ENCODE results near the gene H2BK1.

Gene H2BK1

DNA sequence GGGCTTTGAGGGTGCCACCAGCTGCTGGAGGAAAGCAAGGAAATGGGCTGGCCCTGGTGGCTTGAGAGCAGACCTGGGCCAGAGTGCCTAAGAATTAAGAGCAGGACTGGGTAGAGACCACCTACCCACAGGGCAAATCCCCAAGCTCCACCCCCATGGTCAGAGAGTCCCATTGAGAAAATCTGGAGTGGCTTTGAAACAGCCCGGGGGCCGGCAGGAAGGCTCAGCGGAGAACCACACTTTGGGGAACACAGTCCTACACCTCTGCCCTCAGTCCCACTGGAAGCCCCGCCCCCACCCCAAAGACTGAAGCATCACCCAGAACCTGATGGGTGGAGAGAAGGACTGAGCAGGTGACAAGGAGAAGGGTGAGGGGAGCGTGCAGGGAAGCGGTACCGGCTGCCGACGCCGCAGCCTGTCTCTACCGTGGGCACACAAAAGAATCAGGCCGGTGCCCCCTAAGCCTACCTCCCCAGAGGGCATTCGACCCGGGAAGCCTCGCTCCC is 34.6 kb upstream of the H2BK1 start:
- Histone ChIP-seq H3K9ac (ENCODE audit: low read length in 2 of 2) (peak overlapping the region; percentile 36 to 51), H3K36me3 (ENCODE audit: control insufficient read depth in 2 of 2, insufficient read depth in 2 of 2, low read length in 2 of 2) (peaks cover 10 to 23% of the 10 kb centered on the region in 2 donors), H3K4me1 (ENCODE audit: control insufficient read depth, insufficient read depth, low read length) (peaks cover 64% of the 10 kb centered on the region), H3K9me3 (ENCODE audit: control insufficient read depth in 2 of 2, low read length in 2 of 2) (no peaks in the 10 kb centered on the region), H3K27me3 (ENCODE audit: control insufficient read depth in 1 of 2, insufficient read depth in 2 of 2, low read length in 2 of 2) (no peaks in the 10 kb centered on the region), H3K4me3 (ENCODE audit: low read length in 2 of 2) (peak overlapping the region; percentile 46 to 69), H3K27ac (ENCODE audit: low read length) (peak overlapping the region; percentile 24)

DNA sequence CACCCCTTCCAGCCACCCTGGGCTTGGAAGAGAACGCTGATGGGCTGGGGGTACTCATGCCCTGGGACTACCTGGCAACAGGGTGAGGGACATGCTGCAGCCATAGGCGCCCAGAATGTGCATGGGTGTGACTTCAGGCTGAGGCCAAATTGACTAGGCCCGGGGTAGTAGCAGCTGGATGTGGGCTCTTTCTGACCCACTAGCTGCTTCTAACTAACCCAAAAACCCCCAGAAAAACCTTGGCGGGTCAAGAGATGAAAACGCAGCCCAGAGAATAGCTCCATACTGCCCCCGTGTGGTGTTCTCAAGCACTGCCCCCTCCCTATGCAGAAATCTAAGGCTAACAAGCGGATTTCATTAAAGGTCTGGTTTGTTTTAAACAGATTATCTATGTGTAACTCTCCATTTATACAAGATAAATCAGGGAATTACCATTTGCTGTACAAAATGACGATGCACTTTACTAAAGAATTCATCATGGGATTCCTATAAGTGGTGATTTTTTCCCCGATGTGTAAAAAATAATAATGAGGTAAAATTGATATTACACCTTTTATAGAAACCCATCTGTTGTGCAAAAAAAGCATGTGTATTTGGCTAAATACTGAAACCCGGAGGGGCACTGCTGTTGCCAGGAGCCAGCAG is 34.0 kb upstream of the H2BK1 start:
- Histone ChIP-seq H3K9me3 (ENCODE audit: control insufficient read depth in 2 of 2, low read length in 2 of 2) (no peaks in the 10 kb centered on the region), H3K27me3 (ENCODE audit: control insufficient read depth in 1 of 2, insufficient read depth in 2 of 2, low read length in 2 of 2) (no peaks in the 10 kb centered on the region), H3K36me3 (ENCODE audit: control insufficient read depth in 2 of 2, insufficient read depth in 2 of 2, low read length in 2 of 2) (peaks cover 13 to 28% of the 10 kb centered on the region in 2 donors), H3K4me3 (ENCODE audit: low read length in 2 of 2) (no peak overlapping the region), H3K4me1 (ENCODE audit: control insufficient read depth, insufficient read depth, low read length) (peaks cover 58% of the 10 kb centered on the region), H3K27ac (ENCODE audit: low read length) (peak overlapping the region; percentile 24), H3K9ac (ENCODE audit: low read length in 2 of 2) (no peak overlapping the region)

DNA sequence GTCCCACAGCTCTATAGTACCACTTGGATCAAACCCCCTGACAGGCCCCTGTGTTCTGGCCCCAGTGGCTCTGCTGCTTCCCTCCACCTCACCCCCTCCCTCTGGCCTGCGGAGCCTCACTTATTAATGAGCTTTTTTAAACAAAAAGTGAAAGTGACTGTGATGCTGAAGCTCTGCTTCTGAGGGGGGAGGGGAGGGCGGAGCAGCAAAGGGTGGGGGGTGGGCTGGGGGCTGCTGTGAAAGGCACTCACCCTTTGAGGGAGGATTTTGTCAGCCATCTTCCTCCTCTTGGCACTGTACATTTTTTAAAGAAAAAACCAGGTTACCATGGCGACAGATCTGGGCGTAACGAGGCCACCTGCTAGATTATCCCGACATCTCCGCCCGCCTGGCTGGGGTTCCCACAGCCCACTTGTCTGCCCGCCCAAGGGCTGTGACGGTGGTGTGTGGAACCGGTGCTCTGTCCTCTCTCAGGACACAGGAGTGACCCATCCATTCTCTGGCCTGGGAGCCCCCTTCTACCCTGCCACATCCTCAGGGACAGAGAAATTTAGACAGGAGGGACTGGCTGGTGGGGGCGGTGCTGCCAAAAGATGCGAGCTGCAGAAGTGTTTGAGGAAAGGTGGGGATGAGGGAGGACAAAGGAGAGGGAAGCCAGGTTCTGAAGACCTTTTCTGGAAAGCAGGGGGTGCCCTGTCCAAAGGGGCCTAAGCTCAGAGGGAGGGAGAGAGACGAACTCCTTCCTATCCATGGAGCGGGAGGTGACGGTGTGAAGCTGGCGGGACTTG is 33.3 kb upstream of the H2BK1 start:
- Histone ChIP-seq H3K27ac (ENCODE audit: low read length) (no peak overlapping the region), H3K9ac (ENCODE audit: low read length in 2 of 2) (peak overlapping the region in 1 of 2 donors; percentile 28), H3K9me3 (ENCODE audit: control insufficient read depth in 2 of 2, low read length in 2 of 2) (no peaks in the 10 kb centered on the region), H3K4me3 (ENCODE audit: low read length in 2 of 2) (no peak overlapping the region), H3K4me1 (ENCODE audit: control insufficient read depth, insufficient read depth, low read length) (peaks cover 51% of the 10 kb centered on the region), H3K36me3 (ENCODE audit: control insufficient read depth in 2 of 2, insufficient read depth in 2 of 2, low read length in 2 of 2) (peaks cover 18 to 35% of the 10 kb centered on the region in 2 donors), H3K27me3 (ENCODE audit: control insufficient read depth in 1 of 2, insufficient read depth in 2 of 2, low read length in 2 of 2) (no peaks in the 10 kb centered on the region)

DNA sequence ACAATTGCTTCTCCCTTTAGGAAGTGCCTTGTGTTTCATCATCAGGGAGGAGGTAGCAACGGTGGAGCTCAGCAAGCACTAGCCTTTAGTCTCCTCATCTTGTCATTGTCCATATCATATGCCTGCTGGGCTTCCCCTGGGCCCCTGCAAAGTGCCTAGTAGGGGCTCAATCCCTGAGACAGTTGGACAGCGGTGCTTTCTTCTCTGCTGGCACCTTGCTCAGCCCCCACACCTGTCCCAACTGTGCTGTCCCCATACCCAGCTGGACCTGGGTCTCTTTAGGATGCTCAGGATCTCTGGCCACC is 32.7 kb upstream of the H2BK1 start:
- no peak overlapping the region for H3K27ac ChIP-seq (ENCODE audit: low read length)

DNA sequence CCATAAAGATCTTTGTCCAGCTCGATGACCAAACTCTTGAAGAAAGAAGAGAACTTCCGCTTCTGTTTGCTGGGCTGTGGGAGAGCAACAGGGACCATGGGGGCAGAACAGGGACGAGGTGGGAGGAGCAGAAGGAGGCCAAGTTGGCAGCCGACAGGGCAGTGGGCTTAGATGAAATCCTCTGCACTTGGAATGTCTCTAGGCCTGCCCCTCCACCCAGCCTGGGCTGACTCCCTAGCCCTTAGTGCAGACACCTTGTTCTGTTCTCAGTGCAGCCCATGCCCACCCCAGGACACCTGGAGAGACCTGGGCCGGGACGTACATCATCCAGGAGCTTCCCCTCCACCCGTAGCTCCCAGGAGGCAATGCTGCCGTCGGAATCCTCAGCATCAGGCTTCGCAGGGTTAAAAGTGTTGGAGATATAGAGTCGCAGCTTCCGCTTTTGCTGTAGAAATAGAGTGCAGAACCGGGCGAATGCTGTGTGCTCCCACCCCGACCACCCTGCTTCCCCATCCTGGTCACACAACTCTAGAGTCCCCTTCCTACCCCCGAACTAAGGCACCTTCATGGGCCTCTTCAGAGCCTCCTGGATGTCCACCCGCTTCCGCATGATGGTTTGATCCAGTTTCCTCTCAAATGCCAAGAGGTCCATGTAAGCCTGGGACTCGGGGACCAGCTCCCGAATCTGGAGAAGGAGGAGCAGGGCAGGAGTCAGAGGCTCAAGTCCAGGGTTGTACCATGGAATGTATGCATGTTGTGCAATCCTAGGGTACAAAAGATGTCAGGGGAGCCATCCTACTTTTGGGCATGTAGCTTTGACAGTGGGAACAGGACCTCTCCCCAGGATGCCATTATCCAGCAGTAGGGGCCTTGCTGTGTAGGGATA is 32.1 kb upstream of the H2BK1 start:
- H3K9ac ChIP-seq (ENCODE audit: low read length in 2 of 2), result no peak overlapping the region
- no peaks in the 10 kb centered on the region for H3K27me3 ChIP-seq (ENCODE audit: control insufficient read depth in 1 of 2, insufficient read depth in 2 of 2, low read length in 2 of 2)
- H3K9me3 ChIP-seq (ENCODE audit: control insufficient read depth in 2 of 2, low read length in 2 of 2), result no peaks in the 10 kb centered on the region
- no peak overlapping the region for H3K27ac ChIP-seq (ENCODE audit: low read length)
- H3K4me3 ChIP-seq (ENCODE audit: low read length in 2 of 2), result no peak overlapping the region
- H3K36me3 ChIP-seq (ENCODE audit: control insufficient read depth in 2 of 2, insufficient read depth in 2 of 2, low read length in 2 of 2), result peaks cover 20 to 42% of the 10 kb centered on the region in 2 donors
- peaks cover 43% of the 10 kb centered on the region for H3K4me1 ChIP-seq (ENCODE audit: control insufficient read depth, insufficient read depth, low read length)

More for the DNA sequence above, 32.7 kb upstream of the H2BK1 start:
- Histone ChIP-seq H3K9ac (ENCODE audit: low read length in 2 of 2) (peak overlapping the region in 1 of 2 donors; percentile 28), H3K4me1 (ENCODE audit: control insufficient read depth, insufficient read depth, low read length) (peaks cover 48% of the 10 kb centered on the region), H3K9me3 (ENCODE audit: control insufficient read depth in 2 of 2, low read length in 2 of 2) (no peaks in the 10 kb centered on the region), H3K36me3 (ENCODE audit: control insufficient read depth in 2 of 2, insufficient read depth in 2 of 2, low read length in 2 of 2) (peaks cover 18 to 36% of the 10 kb centered on the region in 2 donors), H3K27me3 (ENCODE audit: control insufficient read depth in 1 of 2, insufficient read depth in 2 of 2, low read length in 2 of 2) (no peaks in the 10 kb centered on the region), H3K4me3 (ENCODE audit: low read length in 2 of 2) (no peak overlapping the region)

DNA sequence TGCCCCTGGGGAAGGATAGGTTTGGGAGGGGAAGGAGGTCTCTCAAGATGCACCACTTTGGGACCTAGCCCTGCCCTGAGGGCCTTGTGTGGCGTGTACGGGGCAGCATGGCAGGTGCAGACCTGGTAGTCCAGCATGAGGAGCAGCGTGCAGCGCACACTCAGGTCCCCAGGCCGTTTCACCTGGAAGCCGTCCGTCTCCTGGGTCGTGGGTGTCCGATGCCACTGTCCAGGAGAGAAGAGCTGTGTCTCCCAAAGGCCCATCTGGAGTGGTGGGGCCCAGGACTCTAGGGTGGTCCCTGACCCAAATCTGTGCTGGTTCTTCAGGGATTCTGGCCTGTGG is 31.4 kb upstream of the H2BK1 start:
- peaks cover 36% of the 10 kb centered on the region for H3K4me1 ChIP-seq (ENCODE audit: control insufficient read depth, insufficient read depth, low read length)
- H3K27me3 ChIP-seq (ENCODE audit: control insufficient read depth in 1 of 2, insufficient read depth in 2 of 2, low read length in 2 of 2), result no peaks in the 10 kb centered on the region
- H3K27ac ChIP-seq (ENCODE audit: low read length), result peak overlapping the region; percentile 31
- H3K9ac ChIP-seq (ENCODE audit: low read length in 2 of 2), result no peak overlapping the region
- H3K36me3 ChIP-seq (ENCODE audit: control insufficient read depth in 2 of 2, insufficient read depth in 2 of 2, low read length in 2 of 2), result peaks cover 25 to 46% of the 10 kb centered on the region in 2 donors
- H3K9me3 ChIP-seq (ENCODE audit: control insufficient read depth in 2 of 2, low read length in 2 of 2), result no peaks in the 10 kb centered on the region
- H3K4me3 ChIP-seq (ENCODE audit: low read length in 2 of 2), result no peak overlapping the region

DNA sequence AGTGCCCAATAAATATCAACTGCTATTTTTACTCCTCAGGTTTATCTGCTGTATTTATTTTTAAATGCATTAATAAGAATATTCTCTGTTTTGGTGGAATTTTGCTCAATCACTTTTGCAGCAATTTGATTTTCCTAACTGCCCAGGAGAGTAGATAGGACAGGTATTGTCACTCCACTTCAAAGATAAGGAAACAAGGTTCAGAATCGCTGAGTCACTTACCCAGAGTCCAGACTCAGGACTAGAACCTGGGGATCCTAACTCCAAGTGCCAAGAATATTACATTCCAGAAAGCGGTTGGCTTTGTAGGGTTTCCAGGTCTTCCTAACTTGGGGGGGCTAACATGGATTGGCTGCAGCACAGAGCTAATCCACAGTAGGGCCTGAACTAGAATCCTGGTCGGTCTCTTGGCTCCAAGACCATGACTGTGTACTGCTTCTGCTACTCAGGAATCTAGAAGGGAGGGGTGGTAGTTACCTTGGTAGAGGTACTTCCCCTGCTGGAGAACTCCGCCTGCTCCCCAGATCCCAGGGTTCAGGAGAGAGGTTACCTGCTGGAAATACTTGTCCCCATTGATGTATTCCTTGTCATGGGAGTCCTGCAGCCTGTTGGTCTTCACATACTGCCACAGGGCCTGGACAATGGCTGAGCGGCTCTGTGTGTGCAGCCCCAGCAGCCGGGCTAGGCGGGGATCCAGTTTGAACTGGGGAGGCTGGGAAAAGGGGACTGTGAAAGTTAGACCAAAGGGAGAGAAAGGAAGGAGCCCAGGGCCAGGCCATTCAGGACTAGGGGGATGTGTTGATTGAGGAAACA is 30.9 kb upstream of the H2BK1 start:
- Histone ChIP-seq H3K27ac (ENCODE audit: low read length) (peak overlapping the region; percentile 31), H3K27me3 (ENCODE audit: control insufficient read depth in 1 of 2, insufficient read depth in 2 of 2, low read length in 2 of 2) (no peaks in the 10 kb centered on the region), H3K9me3 (ENCODE audit: control insufficient read depth in 2 of 2, low read length in 2 of 2) (no peaks in the 10 kb centered on the region), H3K4me1 (ENCODE audit: control insufficient read depth, insufficient read depth, low read length) (peaks cover 31% of the 10 kb centered on the region), H3K9ac (ENCODE audit: low read length in 2 of 2) (no peak overlapping the region), H3K36me3 (ENCODE audit: control insufficient read depth in 2 of 2, insufficient read depth in 2 of 2, low read length in 2 of 2) (peaks cover 25 to 51% of the 10 kb centered on the region in 2 donors), H3K4me3 (ENCODE audit: low read length in 2 of 2) (no peak overlapping the region)

DNA sequence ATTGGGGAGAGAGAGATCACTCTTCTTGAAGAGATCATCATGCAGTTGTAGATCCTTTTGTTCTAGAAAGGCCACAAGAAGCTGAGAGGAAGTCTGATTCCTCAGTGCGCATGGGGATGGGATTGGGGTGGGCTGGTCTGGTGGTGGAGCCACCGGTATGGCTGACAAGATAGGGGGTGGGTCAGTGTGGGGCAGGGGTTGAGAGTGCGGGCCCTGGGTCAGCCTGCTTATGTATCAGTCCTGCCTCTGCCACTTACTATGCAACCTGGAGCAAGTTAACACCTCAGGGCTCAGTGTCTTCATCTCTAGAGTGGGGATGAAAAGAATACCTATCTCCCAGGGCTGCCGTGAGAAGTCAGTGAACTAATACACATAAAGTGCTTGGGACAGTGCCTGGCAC is 30.2 kb upstream of the H2BK1 start:
- peaks cover 28 to 55% of the 10 kb centered on the region in 2 donors for H3K36me3 ChIP-seq (ENCODE audit: control insufficient read depth in 2 of 2, insufficient read depth in 2 of 2, low read length in 2 of 2)

DNA sequence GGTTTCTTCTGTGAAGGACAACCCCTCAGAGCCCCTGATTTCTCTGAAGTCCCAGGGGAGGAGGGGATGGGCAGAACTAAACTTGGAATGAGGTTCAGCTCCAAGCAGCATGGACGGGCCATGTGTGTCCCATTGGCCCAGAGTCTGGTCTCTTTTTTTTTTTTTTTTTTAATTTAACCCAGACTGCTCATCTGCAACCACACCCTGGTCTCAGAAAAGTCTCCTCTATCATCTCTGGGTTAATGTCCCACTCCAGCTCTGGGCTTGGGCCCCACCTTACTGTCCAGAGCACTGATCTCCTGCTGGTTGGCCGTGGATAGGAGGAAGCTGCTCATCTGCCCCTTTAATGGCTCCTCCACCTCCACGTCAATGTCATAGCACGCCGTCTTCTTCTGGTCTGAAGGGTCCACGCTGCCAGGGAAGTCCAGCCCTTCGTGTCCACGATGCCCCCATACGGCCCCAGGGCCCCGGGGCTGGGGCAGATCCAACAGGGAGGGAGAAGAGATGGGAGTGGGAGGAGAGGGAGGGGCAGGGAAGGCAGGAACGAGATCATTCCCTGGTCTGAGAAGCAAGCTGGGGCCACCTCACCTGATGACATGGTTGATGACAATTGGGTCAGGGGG is 29.7 kb upstream of the H2BK1 start:
- Histone ChIP-seq H3K9ac (ENCODE audit: low read length in 2 of 2) (no peak overlapping the region), H3K9me3 (ENCODE audit: control insufficient read depth in 2 of 2, low read length in 2 of 2) (no peaks in the 10 kb centered on the region), H3K27me3 (ENCODE audit: control insufficient read depth in 1 of 2, insufficient read depth in 2 of 2, low read length in 2 of 2) (no peaks in the 10 kb centered on the region), H3K4me3 (ENCODE audit: low read length in 2 of 2) (no peak overlapping the region), H3K4me1 (ENCODE audit: control insufficient read depth, insufficient read depth, low read length) (peaks cover 19% of the 10 kb centered on the region), H3K27ac (ENCODE audit: low read length) (no peak overlapping the region), H3K36me3 (ENCODE audit: control insufficient read depth in 2 of 2, insufficient read depth in 2 of 2, low read length in 2 of 2) (peaks cover 34 to 59% of the 10 kb centered on the region in 2 donors)

More for the DNA sequence above, 30.2 kb upstream of the H2BK1 start:
- Histone ChIP-seq H3K9me3 (ENCODE audit: control insufficient read depth in 2 of 2, low read length in 2 of 2) (no peaks in the 10 kb centered on the region), H3K27me3 (ENCODE audit: control insufficient read depth in 1 of 2, insufficient read depth in 2 of 2, low read length in 2 of 2) (no peaks in the 10 kb centered on the region), H3K4me3 (ENCODE audit: low read length in 2 of 2) (no peak overlapping the region), H3K4me1 (ENCODE audit: control insufficient read depth, insufficient read depth, low read length) (peaks cover 24% of the 10 kb centered on the region), H3K9ac (ENCODE audit: low read length in 2 of 2) (no peak overlapping the region), H3K27ac (ENCODE audit: low read length) (no peak overlapping the region)

Data from stomach smooth muscle (tissue), 2 donors.